H9 (cell line): ENCODE results near the gene CCDC7. TPM values are rescaled to one million over a fixed set of nuclear protein-coding genes. Genes with fewer than 3 reads are reported as not detected.

ENCODE experiments used
- DNase-seq: peaks from one replicate; pipeline ENCODE4 v3.0.0-alpha.2; 2017
- H2AFZ ChIP-seq: one replicate; pipeline ENCODE4 v1.6.1; 2013; ENCODE audit warnings: mild to moderate bottlenecking, low read length, control low read depth, moderate library complexity
- H2AK5ac ChIP-seq: 2 replicates; pipeline ENCODE4 v1.6.1; 2013; ENCODE audit warnings: low read length, control low read depth, mixed read lengths; ENCODE audit not compliant: insufficient read length
- H2BK120ac ChIP-seq: one replicate; pipeline ENCODE4 v1.6.1; 2013; ENCODE audit warnings: low read depth, mild to moderate bottlenecking, low read length, control low read depth, inconsistent platforms; ENCODE audit not compliant: poor library complexity, severe bottlenecking
- H2BK12ac ChIP-seq: 2 replicates; pipeline ENCODE4 v1.6.1; 2013; ENCODE audit warnings: low read length, control low read depth, mixed read lengths, low read depth; ENCODE audit not compliant: insufficient read length
- H2BK15ac ChIP-seq: 2 replicates; pipeline ENCODE4 v1.6.1; 2013; ENCODE audit warnings: low read depth, low read length, control low read depth
- H2BK20ac ChIP-seq: one replicate; pipeline ENCODE4 v1.6.1; 2013; ENCODE audit warnings: low read depth, mild to moderate bottlenecking, low read length, control low read depth, inconsistent platforms; ENCODE audit not compliant: poor library complexity, severe bottlenecking
- H2BK5ac ChIP-seq: 2 replicates; pipeline ENCODE4 v1.6.1; 2013; ENCODE audit warnings: low read length, control low read depth, mixed read lengths; ENCODE audit not compliant: insufficient read length
- H3K14ac ChIP-seq: 2 replicates; pipeline ENCODE4 v1.6.1; 2013; ENCODE audit warnings: low read length, control low read depth; ENCODE audit not compliant: insufficient read depth
- H3K18ac ChIP-seq: 2 replicates; pipeline ENCODE4 v1.6.1; 2013; ENCODE audit warnings: low read depth, mild to moderate bottlenecking, mixed read lengths, low read length, control low read depth; ENCODE audit not compliant: insufficient read length
- H3K23ac ChIP-seq: 2 replicates; pipeline ENCODE4 v1.6.1; 2013; ENCODE audit warnings: low read length, control low read depth, mixed read lengths, low read depth; ENCODE audit not compliant: insufficient read length
- H3K23me2 ChIP-seq: 2 replicates; pipeline ENCODE4 v1.6.1; 2013; ENCODE audit warnings: low read depth, mild to moderate bottlenecking, mixed read lengths, low read length, control low read depth; ENCODE audit not compliant: insufficient read length, poor library complexity, severe bottlenecking
- H3K27ac ChIP-seq: 2 replicates; pipeline ENCODE4 v1.5.1; 2013; ENCODE audit warnings: low read length, control low read depth, mixed read lengths, low read depth; ENCODE audit not compliant: insufficient read length
- H3K27me3 ChIP-seq: 2 replicates; pipeline ENCODE4 v1.6.1; 2013; ENCODE audit warnings: low read length, control low read depth, inconsistent platforms; ENCODE audit not compliant: insufficient read depth
- H3K4ac ChIP-seq: 2 replicates; pipeline ENCODE4 v1.6.1; 2013; ENCODE audit warnings: low read depth, mild to moderate bottlenecking, control low read depth, inconsistent platforms, low read length, moderate library complexity
- H3K4me1 ChIP-seq: 2 replicates; pipeline ENCODE4 v1.6.1; 2013; ENCODE audit warnings: low read length, control low read depth, inconsistent platforms; ENCODE audit not compliant: insufficient read depth
- H3K4me2 ChIP-seq: 2 replicates; pipeline ENCODE4 v1.6.1; 2013; ENCODE audit warnings: low read length, control low read depth, mixed read lengths; ENCODE audit not compliant: insufficient read length, insufficient read depth
- H3K56ac ChIP-seq: 2 replicates; pipeline ENCODE4 v1.6.1; 2013; ENCODE audit warnings: low read depth, mild to moderate bottlenecking, mixed read lengths, low read length, control low read depth; ENCODE audit not compliant: insufficient read length
- H3K79me1 ChIP-seq: 2 replicates; pipeline ENCODE4 v1.6.1; 2013; ENCODE audit warnings: low read depth, mild to moderate bottlenecking, moderate library complexity, low read length, control low read depth, inconsistent platforms; ENCODE audit not compliant: insufficient read depth, poor library complexity, severe bottlenecking
- H3K79me2 ChIP-seq: 2 replicates; pipeline ENCODE4 v1.6.1; 2013; ENCODE audit warnings: low read length, control low read depth, inconsistent platforms; ENCODE audit not compliant: insufficient read depth
- H3K9ac ChIP-seq: 2 replicates; pipeline ENCODE4 v1.6.1; 2013; ENCODE audit warnings: low read length, control low read depth, mixed read lengths; ENCODE audit not compliant: insufficient read length; ENCODE audit errors: extremely low read depth
- H3K9me3 ChIP-seq: one replicate; pipeline ENCODE4 v1.6.1; 2013; ENCODE audit warnings: low read depth, low read length, inconsistent platforms; ENCODE audit not compliant: control insufficient read depth
- H3T11ph ChIP-seq: one replicate; pipeline ENCODE4 v1.6.1; 2013; ENCODE audit warnings: mild to moderate bottlenecking, low read length, control low read depth, inconsistent platforms
- H4K20me1 ChIP-seq: one replicate; pipeline ENCODE4 v1.6.1; 2013; ENCODE audit not compliant: control insufficient read depth, insufficient read length, insufficient read depth
- H4K5ac ChIP-seq: 2 replicates; pipeline ENCODE4 v1.6.1; 2013; ENCODE audit warnings: low read depth, mild to moderate bottlenecking, mixed read lengths, low read length, control low read depth; ENCODE audit not compliant: insufficient read length
- H4K8ac ChIP-seq: replicated peaks from 2 replicates; pipeline ENCODE4 v1.6.1; 2013; ENCODE audit warnings: low read length, control low read depth, mixed read lengths, low read depth; ENCODE audit not compliant: insufficient read length
- H4K91ac ChIP-seq: 2 replicates; pipeline ENCODE4 v1.6.1; 2013; ENCODE audit warnings: low read depth, mild to moderate bottlenecking, moderate library complexity, mixed read lengths, low read length, control low read depth; ENCODE audit not compliant: insufficient read length
- H3K27ac Mint-ChIP-seq, 3 experiments: 2 replicates in 2 of 3; 3 replicates in 1 of 3; pipeline ENCODE4 v1.8.0; 2020 to 2021; ENCODE audit warnings: mixed read lengths in 3 of 3, mild to moderate bottlenecking in 1 of 3, moderate library complexity in 1 of 3
- H3K27me3 Mint-ChIP-seq: 2 replicates; pipeline ENCODE4 v1.8.0; 2021; ENCODE audit warnings: low read depth, mild to moderate bottlenecking, moderate library complexity, mixed read lengths
- H3K36me3 Mint-ChIP-seq, 3 experiments: 2 replicates in 2 of 3; 3 replicates in 1 of 3; pipeline ENCODE4 v1.8.0; 2020 to 2021; ENCODE audit warnings: low read depth in 3 of 3, mixed read lengths in 3 of 3; ENCODE audit not compliant: insufficient read depth in 1 of 3
- H3K4me1 Mint-ChIP-seq, 2 experiments: 2 replicates each; pipeline ENCODE4 v1.8.0; 2020; ENCODE audit warnings: mixed read lengths in 2 of 2
- H3K4me3 Mint-ChIP-seq, 2 experiments: 2 replicates in 1 of 2; 3 replicates in 1 of 2; pipeline ENCODE4 v1.8.0; 2020 to 2021; ENCODE audit warnings: mild to moderate bottlenecking in 2 of 2, mixed read lengths in 2 of 2, moderate library complexity in 1 of 2
- H3K9me3 Mint-ChIP-seq, 2 experiments: 2 replicates in 1 of 2; 3 replicates in 1 of 2; pipeline ENCODE4 v1.8.0; 2020; ENCODE audit warnings: mild to moderate bottlenecking in 2 of 2, mixed read lengths in 2 of 2, moderate library complexity in 1 of 2
- CTCF ChIP-seq: fragments of 200-600 bp; sonication (generic); conservative IDR thresholded peaks from 3 replicates; pipeline ENCODE4 v1.8.0; 2021; ENCODE audit warnings: antibody characterized with exemption, mild to moderate bottlenecking
- WGBS: extraction: QIAGEN DNeasy Blood & Tissue Kit; methylation state at CpG from one replicate; pipeline ENCODE4 v1.1.7; 2013; ENCODE audit warnings: missing lambda C conversion rate, low lambda C conversion rate, mixed read lengths; ENCODE audit not compliant: insufficient read length; ENCODE audit errors: extremely low coverage; 5-methylcytosine and 5-hydroxymethylcytosine counted together
- total RNA-seq: library from RNA; stranded (reverse); gene quantifications from 2 replicates; pipeline ENCODE4 v1.2.1, GENCODE V29; 2021

The CCDC7 gene
- total RNA-seq, 1 experiment from 2014 or later: 1.6 TPM

GRCh38 chr10:32744321-32744720 is 298.4 kb downstream of the CCDC7 start:
- H3K14ac ChIP-seq: no peak overlapping the region
- no peak overlapping the region for H2BK5ac ChIP-seq
- H3K79me1 ChIP-seq: no peaks in the 10 kb centered on the region
- no peaks in the 10 kb centered on the region for H4K20me1 ChIP-seq
- no peak overlapping the region for H2AFZ ChIP-seq
- DNase-seq: no peak
- no peaks in the 10 kb centered on the region for H3K23me2 ChIP-seq
- Mint-ChIP-seq H3K4me1 (no peaks in the 10 kb centered on the region), H3K36me3 (peaks cover 0 to 5% (median 0%) of the 10 kb centered on the region in 3 experiments; a peak in 1 of 7 replicates), H3K9me3 (peaks cover 9 to 19% of the 10 kb centered on the region in 2 experiments; a peak in 4 of 5 replicates), H3K27me3 (no peaks in the 10 kb centered on the region), H3K4me3 (no peak overlapping the region), H3K27ac (no peak overlapping the region)
- no CpG with 5 or more reads among the region's 1 CpG for WGBS
- no peak overlapping the region for H3K23ac ChIP-seq
- no peaks in the 10 kb centered on the region for H3K9me3 ChIP-seq
- no peaks in the 10 kb centered on the region for H3K4me1 ChIP-seq
- no peak overlapping the region for H2AK5ac ChIP-seq
- H2BK20ac ChIP-seq: no peak overlapping the region
- H3K27me3 ChIP-seq: no peaks in the 10 kb centered on the region
- no peak overlapping the region for H3T11ph ChIP-seq
- no peak overlapping the region for H2BK120ac ChIP-seq
- no peak overlapping the region for H4K91ac ChIP-seq
- no peak overlapping the region for H3K18ac ChIP-seq
- no peak overlapping the region for H2BK15ac ChIP-seq
- H3K79me2 ChIP-seq: no peaks in the 10 kb centered on the region
- TF ChIP-seq CTCF: no peak
- H3K27ac ChIP-seq: no peak overlapping the region
- H3K4me2 ChIP-seq: no peak overlapping the region
- no peak overlapping the region for H3K56ac ChIP-seq
- no peak overlapping the region for H4K5ac ChIP-seq
- no peak overlapping the region for H3K4ac ChIP-seq
- H3K9ac ChIP-seq: no peak overlapping the region
- no peak overlapping the region for H4K8ac ChIP-seq
- H2BK12ac ChIP-seq: no peak overlapping the region
